A549 (cell line): ENCODE results near the gene MAML3.

Experiments
- CTCF ChIP-seq: fragments of >200 bp; sonication (Bioruptor Twin); formaldehyde crosslinking; IDR thresholded peaks from 3 replicates; pipeline ENCODE4 v1.5.1; 2016
- ESRRA ChIP-seq: fragments of 150-350 bp; IDR thresholded peaks from 2 replicates; pipeline ENCODE4 v1.6.1; 2014; ENCODE audit warnings: mild to moderate bottlenecking, low read length, borderline replicate concordance
- FOXS1 ChIP-seq: fragments of 250-450 bp; sonication (Bioruptor Pico); IDR thresholded peaks from 2 replicates; pipeline ENCODE4 v1.5.0; 2020; ENCODE audit warnings: mild to moderate bottlenecking, moderate library complexity
- POLR2A ChIP-seq: IDR thresholded peaks from 2 replicates; pipeline ENCODE4 v1.6.1; 2012; ENCODE audit warnings: mild to moderate bottlenecking, low read length
- RAD21 ChIP-seq, 2 experiments: fragments of >200 bp in 1 of 2; sonication (Bioruptor Twin) in 1 of 2; formaldehyde crosslinking in 1 of 2; IDR thresholded peaks in 1 of 2; conservative IDR thresholded peaks in 1 of 2; 2 replicates in 1 of 2; 3 replicates in 1 of 2; pipeline ENCODE4 v1.6.1; 2012 to 2018; ENCODE audit warnings: inconsistent platforms in 1 of 2

GRCh38 chr4:139959396-139959795 lies 194.6 kb downstream of the MAML3 start:
- TF ChIP-seq CTCF (no peak), FOXS1 (CRISPR knock-in tag) (no peak), ESRRA (no peak), POLR2A (no peak), RAD21 (conservative IDR thresholded peaks at IDR 0.05 in 1 of 2, IDR thresholded peaks at IDR 0.05 in 1 of 2) (no peak)
